HepG2 (cell line): Measurements from ENCODE around the gene EFNA4. TPM values are rescaled to one million over a fixed set of nuclear protein-coding genes. Genes with fewer than 3 reads are reported as not detected.

Experiments
- CENPT ChIP-seq: sonication (generic); formaldehyde crosslinking; IDR thresholded peaks from 2 replicates; pipeline ENCODE4 v1.8.0; 2022; ENCODE audit warnings: low read depth, mild to moderate bottlenecking, moderate library complexity, missing genetic modification reagents
- CREB1 ChIP-seq, 2 experiments: fragments of 450-650 bp in 1 of 2; IDR thresholded peaks; 2 replicates each; pipeline ENCODE4 v1.6.1; 2016 to 2017; ENCODE audit warnings: control low read depth in 1 of 2, mild to moderate bottlenecking in 1 of 2, missing compliant biosample characterization in 1 of 2, missing genetic modification characterization in 1 of 2
- E2F1 ChIP-seq: sonication (generic); formaldehyde crosslinking; IDR thresholded peaks from 2 replicates; pipeline ENCODE4 v1.5.0; 2020; ENCODE audit warnings: missing genetic modification reagents
- KDM5B ChIP-seq: sonication (generic); formaldehyde crosslinking; IDR thresholded peaks from 2 replicates; pipeline ENCODE4 v1.4.0; 2020; ENCODE audit warnings: missing genetic modification reagents, mild to moderate bottlenecking, borderline replicate concordance
- KLF12 ChIP-seq: sonication (generic); formaldehyde crosslinking; IDR thresholded peaks from 2 replicates; pipeline ENCODE4 v1.4.0; 2020; ENCODE audit warnings: missing genetic modification reagents, borderline replicate concordance
- REXO4 ChIP-seq: sonication (generic); formaldehyde crosslinking; IDR thresholded peaks from 2 replicates; pipeline ENCODE4 v1.8.0; 2022; ENCODE audit warnings: missing genetic modification reagents, mild to moderate bottlenecking, borderline replicate concordance
- RFX3 ChIP-seq: IDR thresholded peaks from 2 replicates; pipeline ENCODE4 v1.6.1; 2016; ENCODE audit warnings: missing biosample characterization, missing genetic modification reagents
- SMAD9 ChIP-seq: sonication (generic); formaldehyde crosslinking; IDR thresholded peaks from 2 replicates; pipeline ENCODE4 v1.5.1; 2020; ENCODE audit warnings: mild to moderate bottlenecking, missing genetic modification reagents
- SRSF4 ChIP-seq: fragments of 200-400 bp; formaldehyde crosslinking; IDR thresholded peaks from one replicate; pipeline ENCODE4 v1.6.1; 2018; ENCODE audit warnings: mild to moderate bottlenecking, low read depth, low read length, moderate library complexity; ENCODE audit not compliant: poor library complexity, severe bottlenecking
- TCF7L2 ChIP-seq: IDR thresholded peaks from 2 replicates; pipeline ENCODE4 v1.6.1; 2011; ENCODE audit warnings: mild to moderate bottlenecking, low read depth, low read length, moderate library complexity
- ZFY ChIP-seq: sonication (generic); formaldehyde crosslinking; IDR thresholded peaks from 2 replicates; pipeline ENCODE4 v1.4.0; 2020; ENCODE audit warnings: missing genetic modification reagents
- ZNF260 ChIP-seq: sonication (generic); formaldehyde crosslinking; IDR thresholded peaks from 2 replicates; pipeline ENCODE4 v1.4.0; 2020; ENCODE audit warnings: missing genetic modification reagents, low read depth, mild to moderate bottlenecking, borderline replicate concordance
- ZNF550 ChIP-seq: sonication (generic); formaldehyde crosslinking; IDR thresholded peaks from 2 replicates; pipeline ENCODE4 v1.4.0; 2020; ENCODE audit warnings: mild to moderate bottlenecking, missing genetic modification reagents, borderline replicate concordance
- ZNF558 ChIP-seq: sonication (generic); formaldehyde crosslinking; IDR thresholded peaks from 2 replicates; pipeline ENCODE4 v1.9.0; 2022; ENCODE audit warnings: mild to moderate bottlenecking, missing genetic modification reagents, borderline replicate concordance
- ZNF724P ChIP-seq: sonication (generic); formaldehyde crosslinking; IDR thresholded peaks from 2 replicates; pipeline ENCODE4 v1.8.0; 2022; ENCODE audit warnings: missing genetic modification reagents, borderline replicate concordance
- ZNF766 ChIP-seq: sonication (generic); formaldehyde crosslinking; IDR thresholded peaks from 2 replicates; pipeline ENCODE4 v1.5.0; 2020; ENCODE audit warnings: missing genetic modification reagents, borderline replicate concordance
- ZNF879 ChIP-seq: sonication (generic); formaldehyde crosslinking; IDR thresholded peaks from 2 replicates; pipeline ENCODE4 v1.8.1; 2023; ENCODE audit warnings: missing genetic modification reagents
- polyA plus RNA-seq, 8 experiments: library from polyadenylated mRNA; depleted of rRNA in 3 of 8; stranded (reverse) in 7 of 8; unstranded in 1 of 8; fragments of >200 nt; fragmentation: Illumina TruSeq in 4 of 8; extraction: Trizol in 4 of 8; gene quantifications; 2 replicates each; pipeline versions ENCODE4 v1.2.1 to v1.2.3, GENCODE V29; 2011 to 2016; ENCODE audit warnings: low read depth in 4 of 8, missing spikeins in 1 of 8, mixed read lengths in 1 of 8; ENCODE audit not compliant: insufficient read depth in 1 of 8
- total RNA-seq, 5 experiments: library from RNA; depleted of rRNA; stranded (reverse); fragments of >200 nt; fragmentation: Illumina TruSeq; extraction: Trizol; gene quantifications; 2 replicates each; pipeline ENCODE4 v1.2.3, GENCODE V29; 2016; ENCODE audit warnings: low read depth in 1 of 5
- TF ChIP-seq, protein P1 (sequence below): sonication (generic); formaldehyde crosslinking; IDR thresholded peaks from 2 replicates; pipeline ENCODE4 v1.5.0; 2020; ENCODE audit warnings: mild to moderate bottlenecking, missing genetic modification reagents, borderline replicate concordance
- TF ChIP-seq, protein P2 (sequence below): conservative IDR thresholded peaks from 2 replicates; pipeline ENCODE4 v1.6.1; 2018; ENCODE audit warnings: missing genetic modification reagents

Gene EFNA4
- total and polyA plus RNA-seq, 2 of the 13 experiments (the other 11 are each of a cell fraction or from before 2014, with no cell fraction given) = 12.0 to 17.2 TPM

GRCh38 chr1:155017041-155017945, 46.2 kb upstream of the EFNA4 start (continued):
- TF ChIP-seq ZNF879 (CRISPR knock-in tag) = no peak
- TF ChIP-seq TCF7L2 = no peak
- no peak for TF ChIP-seq SMAD9
- TF ChIP-seq, protein P1, sequence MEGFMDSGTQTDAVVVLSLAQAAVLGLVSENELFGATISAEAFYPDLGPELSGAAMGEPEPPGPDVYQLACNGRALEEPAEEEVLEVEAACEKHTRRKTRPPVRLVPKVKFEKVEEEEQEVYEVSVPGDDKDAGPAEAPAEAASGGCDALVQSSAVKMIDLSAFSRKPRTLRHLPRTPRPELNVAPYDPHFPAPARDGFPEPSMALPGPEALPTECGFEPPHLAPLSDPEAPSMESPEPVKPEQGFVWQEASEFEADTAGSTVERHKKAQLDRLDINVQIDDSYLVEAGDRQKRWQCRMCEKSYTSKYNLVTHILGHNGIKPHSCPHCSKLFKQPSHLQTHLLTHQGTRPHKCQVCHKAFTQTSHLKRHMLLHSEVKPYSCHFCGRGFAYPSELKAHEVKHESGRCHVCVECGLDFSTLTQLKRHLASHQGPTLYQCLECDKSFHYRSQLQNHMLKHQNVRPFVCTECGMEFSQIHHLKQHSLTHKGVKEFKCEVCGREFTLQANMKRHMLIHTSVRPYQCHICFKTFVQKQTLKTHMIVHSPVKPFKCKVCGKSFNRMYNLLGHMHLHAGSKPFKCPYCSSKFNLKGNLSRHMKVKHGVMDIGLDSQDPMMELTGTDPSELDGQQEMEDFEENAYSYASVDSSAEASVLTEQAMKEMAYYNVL = peak; percentile 83
- TF ChIP-seq REXO4 = no peak
- no peak for TF ChIP-seq CREB1 (IDR thresholded peaks at IDR 0.05)
- TF ChIP-seq CREB1 (CRISPR knock-in tag; IDR thresholded peaks at IDR 0.05) = no peak
- TF ChIP-seq SRSF4 = no peak
- peak; percentile 75 for TF ChIP-seq E2F1 (CRISPR knock-in tag)
- no peak for TF ChIP-seq RFX3 (CRISPR knock-in tag)
- peak; percentile 94; the same call in 1 of the 2 replicates for TF ChIP-seq KLF12 (CRISPR knock-in tag)
- TF ChIP-seq ZFY (CRISPR knock-in tag) = peak; percentile 48; the same call in 1 of the 2 replicates
- no peak for TF ChIP-seq ZNF260
- TF ChIP-seq ZNF766 (CRISPR knock-in tag) = peak; percentile 72; the same call in 1 of the 2 replicates
- TF ChIP-seq KDM5B (CRISPR knock-in tag) = peak; percentile 91; the same call in 1 of the 2 replicates
- 0 out of 2 replicates have a peak, but pooled peaks have one; percentile 12 for TF ChIP-seq ZNF550 (CRISPR knock-in tag)
- TF ChIP-seq CENPT (CRISPR knock-in tag) = no peak
- TF ChIP-seq, protein P2, sequence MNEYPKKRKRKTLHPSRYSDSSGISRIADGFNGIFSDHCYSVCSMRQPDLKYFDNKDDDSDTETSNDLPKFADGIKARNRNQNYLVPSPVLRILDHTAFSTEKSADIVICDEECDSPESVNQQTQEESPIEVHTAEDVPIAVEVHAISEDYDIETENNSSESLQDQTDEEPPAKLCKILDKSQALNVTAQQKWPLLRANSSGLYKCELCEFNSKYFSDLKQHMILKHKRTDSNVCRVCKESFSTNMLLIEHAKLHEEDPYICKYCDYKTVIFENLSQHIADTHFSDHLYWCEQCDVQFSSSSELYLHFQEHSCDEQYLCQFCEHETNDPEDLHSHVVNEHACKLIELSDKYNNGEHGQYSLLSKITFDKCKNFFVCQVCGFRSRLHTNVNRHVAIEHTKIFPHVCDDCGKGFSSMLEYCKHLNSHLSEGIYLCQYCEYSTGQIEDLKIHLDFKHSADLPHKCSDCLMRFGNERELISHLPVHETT (CRISPR knock-in tag) = peak; percentile 73
- TF ChIP-seq ZNF558 (CRISPR knock-in tag) = peak; percentile 59; the same call in 1 of the 2 replicates
- TF ChIP-seq ZNF724P (CRISPR knock-in tag) = peak; percentile 88; the same call in 1 of the 2 replicates
